Measurements from ENCODE around the gene OR2T29.
"Not testable (repeated sequence)": the region's sequence is repeated elsewhere in the genome, so short reads cannot be mapped to it uniquely, and the experiment has no call there.

The OR2T29 gene

DNA sequence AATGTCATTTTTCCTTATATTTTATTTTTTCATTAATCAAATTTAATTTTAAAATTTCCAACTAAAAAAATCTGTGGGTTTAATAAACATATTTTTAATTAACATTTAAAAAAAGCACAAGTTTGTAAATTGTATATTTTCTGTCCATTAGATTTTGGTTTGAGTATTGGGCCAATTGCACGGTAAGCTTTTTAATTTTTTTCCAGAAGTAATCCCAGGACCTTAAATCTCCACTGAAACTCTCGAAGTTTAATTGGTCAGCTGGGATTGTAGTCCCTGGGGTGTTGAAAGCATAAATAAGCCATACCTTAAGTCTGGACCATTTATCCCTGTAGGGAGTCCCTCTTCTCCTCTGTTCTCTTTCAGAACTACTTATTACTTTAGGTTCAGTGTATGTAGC, 54.8 kb downstream of the OR2T29 start, which contains the start of gene OR2G6:
Gene OR2G6 (plus strand): TSS at position 301 of the 400 bp plus-strand sequence. CDS start 13,574 bp downstream, outside the sequence.
- not testable (repeated sequence) for DNase-seq
